GM21576 (cell line): ENCODE measurements around the gene GADD45A.
"Not testable (repeated sequence)": the region's sequence is repeated elsewhere in the genome, so short reads cannot be mapped to it uniquely, and the experiment has no call there.

Experiments used
- ATAC-seq: cut with Tn5 transposase; IDR thresholded peaks from one replicate; pipeline ENCODE4 v1.9.1; 2021; ENCODE audit warnings: mild to moderate bottlenecking, moderate library complexity; ENCODE audit not compliant: unreplicated experiment

The GADD45A gene

GRCh38 chr1:67717876-67718275 is 32.9 kb downstream of the GADD45A start:
- no peak for ATAC-seq

- no peak for ATAC-seq
Observed at GRCh38 chr1:67719329-67720196, 34.6 kb downstream of the GADD45A start.

DNA sequence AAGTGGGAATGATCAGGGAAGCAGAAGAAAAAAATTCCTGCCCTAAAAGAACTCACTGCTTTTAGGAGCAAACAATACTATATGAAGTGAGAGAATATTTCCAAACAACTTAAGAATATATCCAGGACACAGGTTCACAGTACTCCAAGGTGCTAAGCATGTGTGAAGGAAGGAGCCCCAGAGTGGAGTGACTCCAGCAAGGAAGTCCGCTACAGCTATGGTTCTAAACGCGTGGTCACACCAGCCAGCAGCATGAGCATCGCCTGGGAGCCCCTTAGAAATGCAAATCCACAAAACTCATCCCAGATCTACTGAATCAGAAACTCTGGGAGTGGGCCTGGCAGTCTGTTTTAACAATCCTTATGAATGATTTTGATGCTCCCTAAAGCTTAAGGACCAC is 36.1 kb downstream of the GADD45A start:
- ATAC-seq, result no peak

GRCh38 chr1:67721650-67722291 is 36.8 kb downstream of the GADD45A start:
- no peak for ATAC-seq

DNA sequence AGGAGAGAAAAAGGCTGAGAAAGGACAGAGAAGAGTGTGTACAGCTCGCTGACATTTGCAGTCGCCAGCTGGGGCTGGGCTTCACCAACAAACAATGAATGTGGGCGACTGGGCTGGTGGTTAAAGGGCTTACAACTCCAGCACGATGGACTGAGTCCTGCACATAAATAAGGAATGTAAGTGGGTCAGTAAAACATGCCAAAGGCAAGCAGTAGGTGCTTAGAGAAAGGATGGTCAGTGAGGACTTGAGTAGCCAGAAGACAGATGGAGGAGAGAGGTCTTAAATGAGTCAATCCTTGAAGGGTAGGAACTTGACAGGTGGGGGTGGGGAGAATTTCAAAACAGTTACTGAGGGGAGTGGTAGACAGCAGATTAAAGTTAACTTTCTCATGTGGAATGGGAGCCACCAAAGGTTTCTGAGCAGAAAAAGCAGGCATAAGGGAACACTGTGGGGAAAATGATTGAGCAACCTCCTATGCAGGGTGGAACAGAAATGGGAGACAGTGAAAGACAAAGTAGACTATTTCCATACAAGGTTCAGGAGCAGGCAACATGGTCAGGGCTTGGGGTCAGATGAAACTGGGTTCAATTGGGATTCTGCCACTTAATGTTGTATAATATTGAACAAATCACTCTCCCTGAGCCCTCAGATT is 37.4 kb downstream of the GADD45A start:
- ATAC-seq, result no peak

GRCh38 chr1:67723126-67723525 is 38.1 kb downstream of the GADD45A start:
- no peak for ATAC-seq

GRCh38 chr1:67723620-67724019 is 38.6 kb downstream of the GADD45A start:
- ATAC-seq, result peak; percentile 73

GRCh38 chr1:67724928-67725560 is 40.0 kb downstream of the GADD45A start:
- no peak for ATAC-seq

GRCh38 chr1:67726224-67726623 is 41.2 kb downstream of the GADD45A start:
- no peak for ATAC-seq

GRCh38 chr1:67729872-67730271 is 44.9 kb downstream of the GADD45A start:
- no peak for ATAC-seq

GRCh38 chr1:67730312-67730711 is 45.3 kb downstream of the GADD45A start:
- ATAC-seq, result not testable (repeated sequence)

GRCh38 chr1:67731322-67731721 is 46.3 kb downstream of the GADD45A start:
- ATAC-seq, result no peak

DNA sequence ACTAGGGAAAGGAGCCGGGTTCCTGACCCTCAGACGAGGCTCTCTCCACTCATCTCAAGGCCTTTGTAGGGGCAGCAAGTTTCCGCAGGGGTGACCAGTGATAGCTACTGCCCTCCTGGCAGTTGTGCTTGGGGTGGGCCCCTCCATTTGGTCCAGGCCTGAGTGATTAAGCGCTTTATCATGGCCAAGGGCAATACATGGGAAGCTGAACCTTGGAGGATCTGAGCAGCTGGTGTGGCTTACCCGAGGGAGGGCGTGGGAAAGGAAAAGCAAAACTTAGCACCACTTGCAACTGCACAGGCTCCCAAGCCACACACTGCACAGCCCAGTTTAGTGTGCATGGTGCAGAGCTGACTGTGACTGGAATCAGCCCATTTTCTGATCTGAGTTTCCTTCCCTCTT is 47.8 kb downstream of the GADD45A start:
- ATAC-seq, result peak; percentile 31

DNA sequence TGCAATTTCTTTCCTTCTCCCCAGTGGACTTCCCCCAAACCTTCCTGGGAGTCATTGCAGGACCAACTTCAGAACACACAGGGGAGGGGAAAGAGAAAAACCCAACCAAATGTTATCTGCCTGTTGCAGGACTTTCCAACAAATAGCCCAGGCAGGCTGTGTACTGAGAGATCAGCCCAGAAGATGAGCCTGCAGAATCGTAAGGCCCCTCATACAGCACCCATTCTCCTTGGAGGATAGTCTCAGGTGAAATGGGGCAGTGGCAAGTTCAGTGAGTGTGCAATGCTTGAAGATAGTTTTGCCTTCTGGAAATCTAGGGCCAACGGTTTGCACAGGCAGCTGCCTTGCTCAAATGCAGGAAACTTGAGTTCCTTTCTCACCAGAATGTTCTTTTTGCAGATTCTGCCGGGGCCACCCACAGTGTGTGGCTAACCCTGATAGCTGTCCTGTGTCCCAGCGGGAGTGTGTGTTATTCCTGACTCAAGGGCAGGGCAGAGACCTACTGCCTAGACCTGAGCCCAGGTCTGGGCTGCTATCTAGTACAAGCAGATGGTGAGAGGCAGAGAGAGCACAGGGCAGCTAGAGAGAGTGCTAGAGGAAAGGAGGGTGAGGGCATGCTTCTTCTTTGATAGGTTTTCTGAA is 48.8 kb downstream of the GADD45A start:
- no peak for ATAC-seq

DNA sequence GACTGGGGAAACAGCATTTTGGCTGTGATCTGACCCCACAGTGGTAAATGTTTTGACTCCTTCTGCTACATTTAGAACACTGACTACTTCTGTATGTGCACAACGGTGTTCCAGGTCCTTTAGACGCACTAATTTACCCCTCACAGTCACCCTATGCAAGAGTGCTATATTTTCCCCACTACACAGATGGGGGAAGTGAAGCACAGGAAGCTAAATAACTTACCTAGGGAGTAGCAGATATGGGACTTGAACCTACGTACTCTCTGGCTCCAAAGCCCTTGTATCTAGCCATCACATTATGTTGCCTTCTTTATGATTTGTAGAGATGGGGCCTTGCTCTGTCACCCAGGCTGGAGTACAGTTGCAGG is 49.3 kb downstream of the GADD45A start:
- no peak for ATAC-seq

GRCh38 chr1:67735206-67735605 is 50.2 kb downstream of the GADD45A start:
- ATAC-seq, result no peak

DNA sequence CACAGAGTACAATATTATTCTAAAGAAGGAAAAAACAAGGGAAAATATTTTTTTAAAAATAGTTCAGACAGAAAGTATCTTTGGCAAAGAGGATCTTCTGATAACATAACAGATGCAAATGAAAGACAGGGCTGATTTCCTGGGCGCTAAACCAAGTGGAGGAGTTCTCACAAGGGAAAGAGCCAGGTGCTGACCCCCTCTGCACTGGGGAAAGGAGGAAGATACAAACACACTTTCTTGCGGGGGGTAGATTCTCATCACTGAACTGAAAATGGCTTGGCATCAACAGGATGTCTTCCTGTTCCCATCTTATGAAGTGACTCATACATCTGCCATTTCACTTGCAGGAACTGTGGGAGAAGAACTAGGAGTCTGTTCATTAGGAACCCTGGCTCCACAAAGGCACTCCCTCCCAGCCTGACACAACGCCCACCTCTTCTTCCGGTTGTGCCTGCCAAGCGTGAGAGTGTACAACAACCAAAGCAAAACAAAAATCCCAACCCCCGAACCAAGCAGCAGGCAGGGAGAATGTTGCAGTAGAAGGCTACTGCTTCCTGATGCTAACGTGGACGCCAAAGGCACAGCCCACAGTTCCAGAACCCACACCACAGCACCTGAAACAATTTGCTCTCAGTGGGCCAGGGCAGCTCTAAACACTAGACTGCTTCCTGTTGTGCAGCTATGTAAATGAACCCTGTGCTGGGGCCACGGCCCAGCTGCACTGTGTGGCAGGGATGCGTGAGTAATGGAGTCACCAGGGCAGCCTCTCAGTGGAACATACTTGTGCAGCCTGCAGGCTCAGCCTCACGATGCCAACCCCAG is 51.0 kb downstream of the GADD45A start:
- ATAC-seq, result peak; percentile 96

- ATAC-seq, result no peak
Observed at GRCh38 chr1:67736750-67737149, 51.7 kb downstream of the GADD45A start.

- ATAC-seq, result no peak
Observed at GRCh38 chr1:67737875-67738274, 52.9 kb downstream of the GADD45A start.
